ENCODE measurements around the gene DYNLT4.
"Not testable (repeated sequence)": the region's sequence is repeated elsewhere in the genome, so short reads cannot be mapped to it uniquely, and the experiment has no call there.

DYNLT4 gene

DNA sequence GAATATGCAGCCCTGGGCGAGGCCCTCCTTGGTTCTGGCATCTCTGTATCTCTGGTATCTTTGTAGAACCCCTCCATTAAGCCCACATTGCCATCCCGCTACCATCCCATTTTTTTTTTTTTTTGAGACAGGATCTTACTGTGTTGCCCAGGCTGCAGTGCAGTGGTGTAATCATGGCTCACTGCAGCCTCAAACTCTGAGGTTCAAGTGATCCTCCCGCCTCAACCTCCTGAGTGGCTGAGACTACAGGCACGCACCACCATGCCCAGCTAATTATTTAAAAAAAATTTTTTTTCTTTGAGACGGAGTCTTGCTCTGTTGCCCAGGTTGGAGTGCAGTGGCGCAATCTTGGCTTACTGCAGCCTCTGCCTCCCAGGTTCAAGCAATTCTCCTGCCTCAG is 17.2 kb upstream of the DYNLT4 start:
- not testable (repeated sequence) for H3K4me1 ChIP-seq (ENCODE audit: insufficient read depth, low read length); H3K4me3 ChIP-seq (ENCODE audit: low read length); H3K27me3 ChIP-seq (ENCODE audit: insufficient read depth, low read length); H2AFZ ChIP-seq (ENCODE audit: low read depth, low read length); H3K9me3 ChIP-seq (ENCODE audit: low read length)
- H3K36me3 ChIP-seq (ENCODE audit: insufficient read depth, low read length), result peaks cover 17% of the 10 kb centered on the region

DNA sequence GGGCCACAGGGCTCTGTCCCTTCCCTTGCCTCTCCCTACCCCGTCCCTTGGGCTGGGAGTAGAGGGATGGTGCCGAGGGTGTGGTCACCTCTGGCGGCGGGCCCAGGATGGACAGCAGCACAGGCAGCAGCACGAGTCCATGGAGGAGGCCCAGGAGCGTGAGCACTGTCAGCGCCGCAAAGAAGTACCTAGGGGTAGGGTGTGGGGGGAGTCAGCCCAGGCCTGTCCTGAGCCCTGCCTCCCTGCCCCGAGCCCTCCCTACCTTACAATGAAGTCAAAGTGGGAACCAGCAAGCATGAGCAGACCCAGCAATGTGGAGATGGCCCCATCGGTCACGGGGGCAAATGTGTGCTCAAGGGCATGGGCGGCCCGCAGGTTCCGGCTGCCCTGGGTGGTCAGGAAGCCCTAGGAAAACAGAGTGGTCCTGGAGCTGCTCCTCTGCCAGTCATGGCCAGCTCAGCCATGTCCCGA is 15.9 kb upstream of the DYNLT4 start:
- Histone ChIP-seq H3K36me3 (ENCODE audit: insufficient read depth, low read length) (peaks cover 14% of the 10 kb centered on the region), H3K27me3 (ENCODE audit: insufficient read depth, low read length) (no peaks in the 10 kb centered on the region), H3K4me3 (ENCODE audit: low read length) (no peak overlapping the region), H3K4me1 (ENCODE audit: insufficient read depth, low read length) (no peaks in the 10 kb centered on the region), H2AFZ (ENCODE audit: low read depth, low read length) (no peak overlapping the region), H3K9me3 (ENCODE audit: low read length) (peaks cover 8% of the 10 kb centered on the region)

DNA sequence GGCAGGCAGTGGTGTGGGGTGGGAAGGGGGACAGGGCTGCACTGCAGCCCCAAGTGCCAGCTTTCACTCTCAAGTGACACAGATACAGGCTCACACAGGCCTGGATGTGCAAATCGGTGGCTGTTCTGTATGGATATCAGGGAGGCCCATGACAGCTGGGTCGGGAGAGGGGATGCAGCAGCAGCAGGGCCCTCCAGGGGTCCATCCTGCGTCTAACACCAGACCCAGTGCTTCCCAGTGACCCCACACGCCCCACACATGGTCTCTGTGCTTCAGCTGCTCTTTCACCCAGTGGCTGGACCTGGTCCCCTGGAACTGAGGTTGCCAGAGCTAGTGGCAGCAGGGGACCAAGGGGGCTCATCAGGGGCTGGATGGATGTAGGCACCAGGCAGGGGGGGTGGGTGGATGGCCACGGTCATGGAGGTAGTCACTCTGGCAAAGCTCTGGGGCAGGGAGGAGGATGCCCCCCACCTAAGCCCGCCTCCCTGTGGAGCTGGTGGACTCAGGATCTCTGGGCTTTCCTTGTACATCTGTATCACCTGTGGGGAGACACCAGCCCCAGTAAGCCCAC is 15.1 kb upstream of the DYNLT4 start:
- peaks cover 9% of the 10 kb centered on the region for H3K36me3 ChIP-seq (ENCODE audit: insufficient read depth, low read length)
- H3K4me1 ChIP-seq (ENCODE audit: insufficient read depth, low read length), result no peaks in the 10 kb centered on the region
- peaks cover 8% of the 10 kb centered on the region for H3K9me3 ChIP-seq (ENCODE audit: low read length)
- H2AFZ ChIP-seq (ENCODE audit: low read depth, low read length), result no peak overlapping the region
- H3K4me3 ChIP-seq (ENCODE audit: low read length), result no peak overlapping the region
- H3K27me3 ChIP-seq (ENCODE audit: insufficient read depth, low read length), result no peaks in the 10 kb centered on the region

- Histone ChIP-seq H3K9me3 (ENCODE audit: low read length) (peaks cover 8% of the 10 kb centered on the region), H3K4me3 (ENCODE audit: low read length) (no peak overlapping the region), H2AFZ (ENCODE audit: low read depth, low read length) (no peak overlapping the region), H3K36me3 (ENCODE audit: insufficient read depth, low read length) (peaks cover 1% of the 10 kb centered on the region), H3K27me3 (ENCODE audit: insufficient read depth, low read length) (no peaks in the 10 kb centered on the region), H3K4me1 (ENCODE audit: insufficient read depth, low read length) (no peaks in the 10 kb centered on the region)
Observed at GRCh38 chr1:44821240-44821715, 14.1 kb upstream of the DYNLT4 start.

DNA sequence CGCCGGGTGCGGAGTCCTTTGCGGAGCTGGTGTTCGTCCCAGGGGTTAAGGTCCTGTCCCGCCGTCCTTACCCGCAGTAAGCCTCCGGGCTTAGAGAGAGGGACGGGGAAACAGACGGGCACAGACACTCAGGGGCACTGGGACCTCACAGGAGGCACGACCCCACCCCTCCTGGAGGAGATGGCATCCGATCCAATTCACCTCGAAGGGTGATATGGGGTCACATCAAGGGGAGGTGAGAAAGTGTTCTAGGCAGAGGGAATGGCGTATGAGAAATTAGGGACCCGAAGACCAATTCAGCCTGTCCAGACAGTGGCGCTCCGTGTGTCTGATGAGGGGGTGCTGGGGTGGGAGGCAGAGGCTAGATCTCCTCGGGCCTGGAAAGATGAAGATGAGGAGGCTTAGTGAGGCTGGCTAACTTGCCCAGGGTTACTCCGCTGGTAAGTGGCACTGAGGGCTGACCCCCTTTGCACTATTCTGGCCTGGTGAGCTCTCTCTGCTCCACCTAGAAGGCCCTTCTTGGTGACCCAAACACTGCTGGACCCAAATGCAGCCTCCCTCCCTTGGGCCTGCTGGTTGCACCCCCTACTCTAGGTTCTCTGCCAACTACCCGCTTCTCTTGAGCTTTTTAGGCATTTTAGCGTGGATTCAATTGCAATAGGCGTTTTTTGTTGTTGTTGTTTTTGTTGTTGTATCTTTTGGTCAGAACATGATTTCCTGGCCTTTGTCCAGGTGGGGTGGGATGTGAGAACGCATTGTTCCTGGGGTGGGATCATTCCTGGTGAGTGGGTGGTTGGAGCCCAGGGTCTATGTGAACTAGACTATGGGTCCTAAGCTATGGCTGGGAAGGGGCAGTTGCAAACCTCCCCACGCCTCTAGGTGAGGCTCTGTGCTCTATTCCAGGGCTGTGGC is 13.4 kb upstream of the DYNLT4 start:
- H3K36me3 ChIP-seq (ENCODE audit: insufficient read depth, low read length), result no peaks in the 10 kb centered on the region
- H3K9me3 ChIP-seq (ENCODE audit: low read length), result peaks cover 8% of the 10 kb centered on the region
- H3K4me3 ChIP-seq (ENCODE audit: low read length), result no peak overlapping the region
- H2AFZ ChIP-seq (ENCODE audit: low read depth, low read length), result no peak overlapping the region
- no peaks in the 10 kb centered on the region for H3K4me1 ChIP-seq (ENCODE audit: insufficient read depth, low read length)
- no peaks in the 10 kb centered on the region for H3K27me3 ChIP-seq (ENCODE audit: insufficient read depth, low read length)

GRCh38 chr1:44819608-44820327 is 12.6 kb upstream of the DYNLT4 start:
- Histone ChIP-seq H3K36me3 (ENCODE audit: insufficient read depth, low read length) (peaks cover 2% of the 10 kb centered on the region), H2AFZ (ENCODE audit: low read depth, low read length) (no peak overlapping the region), H3K4me3 (ENCODE audit: low read length) (no peak overlapping the region), H3K9me3 (ENCODE audit: low read length) (peaks cover 8% of the 10 kb centered on the region), H3K4me1 (ENCODE audit: insufficient read depth, low read length) (no peaks in the 10 kb centered on the region), H3K27me3 (ENCODE audit: insufficient read depth, low read length) (no peaks in the 10 kb centered on the region)

DNA sequence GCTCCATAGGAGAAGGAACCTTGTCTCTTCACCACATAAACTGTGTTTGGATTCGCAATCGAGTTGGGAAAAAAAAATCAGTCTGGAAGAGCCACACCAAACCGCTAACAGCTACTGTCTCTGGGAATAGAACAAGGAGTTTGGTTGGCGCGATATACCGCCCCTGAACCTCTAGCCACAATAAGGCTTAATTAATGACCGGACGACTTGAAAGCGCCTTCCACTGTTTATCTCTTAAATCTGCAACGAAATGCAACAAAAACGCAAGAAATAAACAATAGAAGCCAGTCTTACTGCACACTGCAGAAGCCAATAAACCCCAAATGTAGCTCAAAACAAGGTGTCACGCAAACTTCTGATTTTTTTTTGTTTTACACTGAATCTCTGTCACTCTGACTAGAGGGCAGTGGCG is 12.1 kb upstream of the DYNLT4 start:
- no peaks in the 10 kb centered on the region for H3K4me1 ChIP-seq (ENCODE audit: insufficient read depth, low read length)
- H3K27me3 ChIP-seq (ENCODE audit: insufficient read depth, low read length), result no peaks in the 10 kb centered on the region
- peaks cover 3% of the 10 kb centered on the region for H3K36me3 ChIP-seq (ENCODE audit: insufficient read depth, low read length)
- H3K9me3 ChIP-seq (ENCODE audit: low read length), result peaks cover 8% of the 10 kb centered on the region
- no peak overlapping the region for H3K4me3 ChIP-seq (ENCODE audit: low read length)
- H2AFZ ChIP-seq (ENCODE audit: low read depth, low read length), result no peak overlapping the region

- H3K4me3 ChIP-seq (ENCODE audit: low read length), result no peak overlapping the region
- peaks cover 7% of the 10 kb centered on the region for H3K36me3 ChIP-seq (ENCODE audit: insufficient read depth, low read length)
- no peaks in the 10 kb centered on the region for H3K27me3 ChIP-seq (ENCODE audit: insufficient read depth, low read length)
- peaks cover 8% of the 10 kb centered on the region for H3K9me3 ChIP-seq (ENCODE audit: low read length)
- H3K4me1 ChIP-seq (ENCODE audit: insufficient read depth, low read length), result no peaks in the 10 kb centered on the region
- no peak overlapping the region for H2AFZ ChIP-seq (ENCODE audit: low read depth, low read length)
Observed at GRCh38 chr1:44817771-44818495, 10.8 kb upstream of the DYNLT4 start.

GRCh38 chr1:44817307-44817706 is 10.2 kb upstream of the DYNLT4 start:
- Histone ChIP-seq H3K27me3 (ENCODE audit: insufficient read depth, low read length) (no peaks in the 10 kb centered on the region), H3K4me1 (ENCODE audit: insufficient read depth, low read length) (no peaks in the 10 kb centered on the region), H3K36me3 (ENCODE audit: insufficient read depth, low read length) (peaks cover 7% of the 10 kb centered on the region), H2AFZ (ENCODE audit: low read depth, low read length) (no peak overlapping the region), H3K4me3 (ENCODE audit: low read length) (no peak overlapping the region), H3K9me3 (ENCODE audit: low read length) (peaks cover 8% of the 10 kb centered on the region)

DNA sequence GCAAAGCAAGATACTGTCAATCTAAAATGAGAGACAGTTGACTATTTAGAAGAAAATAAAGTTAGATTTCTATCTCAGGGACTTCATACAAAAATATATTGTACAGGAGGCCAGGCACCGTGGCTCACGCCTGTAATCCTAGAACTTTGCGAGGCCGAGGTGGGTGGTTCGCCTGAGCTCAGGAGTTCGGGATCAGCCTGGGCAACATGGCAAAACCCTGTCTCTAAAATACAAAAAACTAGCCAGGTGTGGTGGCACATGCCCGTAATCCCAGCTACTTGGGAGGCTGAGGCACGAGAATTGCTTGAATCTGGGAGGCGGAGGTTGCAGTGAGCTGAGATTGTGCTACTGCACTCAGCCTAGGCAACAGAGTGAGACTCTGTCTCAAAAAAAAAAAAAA is 8.8 kb upstream of the DYNLT4 start:
- not testable (repeated sequence) for H3K36me3 ChIP-seq (ENCODE audit: insufficient read depth, low read length); H3K27me3 ChIP-seq (ENCODE audit: insufficient read depth, low read length); H2AFZ ChIP-seq (ENCODE audit: low read depth, low read length); H3K4me3 ChIP-seq (ENCODE audit: low read length); H3K9me3 ChIP-seq (ENCODE audit: low read length); H3K4me1 ChIP-seq (ENCODE audit: insufficient read depth, low read length)

- no peak overlapping the region for H3K4me3 ChIP-seq (ENCODE audit: low read length)
- H2AFZ ChIP-seq (ENCODE audit: low read depth, low read length), result no peak overlapping the region
- peaks cover 20% of the 10 kb centered on the region for H3K4me1 ChIP-seq (ENCODE audit: insufficient read depth, low read length)
- peaks cover 7% of the 10 kb centered on the region for H3K36me3 ChIP-seq (ENCODE audit: insufficient read depth, low read length)
- no peaks in the 10 kb centered on the region for H3K27me3 ChIP-seq (ENCODE audit: insufficient read depth, low read length)
- no peaks in the 10 kb centered on the region for H3K9me3 ChIP-seq (ENCODE audit: low read length)
Observed at GRCh38 chr1:44812822-44813543, 5.8 kb upstream of the DYNLT4 start.

GRCh38 chr1:44811234-44811633 is 4.1 kb upstream of the DYNLT4 start:
- no peaks in the 10 kb centered on the region for H3K27me3 ChIP-seq (ENCODE audit: insufficient read depth, low read length)
- H3K4me3 ChIP-seq (ENCODE audit: low read length), result no peak overlapping the region
- H3K36me3 ChIP-seq (ENCODE audit: insufficient read depth, low read length), result peaks cover 7% of the 10 kb centered on the region
- H2AFZ ChIP-seq (ENCODE audit: low read depth, low read length), result no peak overlapping the region
- H3K4me1 ChIP-seq (ENCODE audit: insufficient read depth, low read length), result peaks cover 34% of the 10 kb centered on the region
- no peaks in the 10 kb centered on the region for H3K9me3 ChIP-seq (ENCODE audit: low read length)
